HepG2 (cell line): ENCODE results near the gene UGT2B15. TPM values are rescaled to one million over a fixed set of nuclear protein-coding genes. Genes with fewer than 3 reads are reported as not detected.

Experiments used
- CREM ChIP-seq, 2 experiments: sonication (generic) in 1 of 2; formaldehyde crosslinking in 1 of 2; IDR thresholded peaks; 2 replicates each; pipeline versions ENCODE4 v1.4.0 to v1.6.1; 2016 to 2020; ENCODE audit warnings: antibody characterized with exemption in 1 of 2, mild to moderate bottlenecking in 1 of 2, missing genetic modification reagents in 1 of 2
- FOXJ3 ChIP-seq: sonication (generic); formaldehyde crosslinking; IDR thresholded peaks from 2 replicates; pipeline ENCODE4 v1.4.0; 2020; ENCODE audit warnings: missing genetic modification reagents, mild to moderate bottlenecking, borderline replicate concordance
- GATA4 ChIP-seq: sonication (generic); IDR thresholded peaks from 2 replicates; pipeline ENCODE4 v1.6.1; 2016; ENCODE audit warnings: antibody characterized with exemption, low read depth, borderline replicate concordance
- GATAD2A ChIP-seq: IDR thresholded peaks from 2 replicates; pipeline ENCODE4 v1.6.1; 2016
- HNRNPUL1 ChIP-seq: fragments of 200-400 bp; formaldehyde crosslinking; IDR thresholded peaks from 2 replicates; pipeline ENCODE4 v1.6.1; 2017; ENCODE audit warnings: low read depth, mild to moderate bottlenecking, low read length, moderate library complexity
- KMT2A ChIP-seq: sonication (generic); formaldehyde crosslinking; IDR thresholded peaks from 2 replicates; pipeline ENCODE4 v1.4.0; 2020; ENCODE audit warnings: missing genetic modification reagents
- ONECUT2 ChIP-seq: sonication (generic); formaldehyde crosslinking; IDR thresholded peaks from 2 replicates; pipeline ENCODE4 v1.4.0; 2020; ENCODE audit warnings: missing genetic modification reagents
- PHF5A ChIP-seq: IDR thresholded peaks from one replicate; pipeline ENCODE4 v1.6.1; 2018; ENCODE audit warnings: low read depth, missing genetic modification reagents; ENCODE audit not compliant: unreplicated experiment
- RCOR2 ChIP-seq: IDR thresholded peaks from 2 replicates; pipeline ENCODE4 v1.6.1; 2016; ENCODE audit warnings: missing biosample characterization, missing genetic modification reagents
- RFX3 ChIP-seq: IDR thresholded peaks from 2 replicates; pipeline ENCODE4 v1.6.1; 2016; ENCODE audit warnings: missing biosample characterization, missing genetic modification reagents
- SP5 ChIP-seq: IDR thresholded peaks from 2 replicates; pipeline ENCODE4 v1.6.1; 2016; ENCODE audit warnings: low read depth, borderline replicate concordance
- STAT5B ChIP-seq: sonication (generic); formaldehyde crosslinking; IDR thresholded peaks from 2 replicates; pipeline ENCODE4 v1.4.0; 2020; ENCODE audit warnings: missing genetic modification reagents
- TBX2 ChIP-seq: sonication (generic); formaldehyde crosslinking; IDR thresholded peaks from 2 replicates; pipeline ENCODE4 v1.5.0; 2020; ENCODE audit warnings: missing genetic modification reagents, mild to moderate bottlenecking, borderline replicate concordance
- THAP11 ChIP-seq: IDR thresholded peaks from 2 replicates; pipeline ENCODE4 v1.6.1; 2016; ENCODE audit warnings: missing biosample characterization, missing genetic modification reagents
- ZNF124 ChIP-seq: sonication (generic); formaldehyde crosslinking; IDR thresholded peaks from 2 replicates; pipeline ENCODE4 v1.4.0; 2020; ENCODE audit warnings: missing genetic modification reagents
- ZNF549 ChIP-seq: sonication (generic); formaldehyde crosslinking; IDR thresholded peaks from 2 replicates; pipeline ENCODE4 v1.5.0; 2020; ENCODE audit warnings: missing genetic modification reagents
- ZNF709 ChIP-seq: sonication (generic); formaldehyde crosslinking; IDR thresholded peaks from 2 replicates; pipeline ENCODE4 v1.5.0; 2020; ENCODE audit warnings: mild to moderate bottlenecking, missing genetic modification reagents
- ZNF790 ChIP-seq: sonication (generic); formaldehyde crosslinking; IDR thresholded peaks from 2 replicates; pipeline ENCODE4 v1.8.0; 2022; ENCODE audit warnings: missing genetic modification reagents, mild to moderate bottlenecking, borderline replicate concordance
- polyA plus RNA-seq, 8 experiments: library from polyadenylated mRNA; depleted of rRNA in 3 of 8; stranded (reverse) in 7 of 8; unstranded in 1 of 8; fragments of >200 nt; fragmentation: Illumina TruSeq in 4 of 8; extraction: Trizol in 4 of 8; gene quantifications; 2 replicates each; pipeline versions ENCODE4 v1.2.1 to v1.2.3, GENCODE V29; 2011 to 2016; ENCODE audit warnings: low read depth in 4 of 8, missing spikeins in 1 of 8, mixed read lengths in 1 of 8; ENCODE audit not compliant: insufficient read depth in 1 of 8
- total RNA-seq, 5 experiments: library from RNA; depleted of rRNA; stranded (reverse); fragments of >200 nt; fragmentation: Illumina TruSeq; extraction: Trizol; gene quantifications; 2 replicates each; pipeline ENCODE4 v1.2.3, GENCODE V29; 2016; ENCODE audit warnings: low read depth in 1 of 5
- TF ChIP-seq, protein P1 (sequence below), 2 experiments: IDR thresholded peaks; 2 replicates each; pipeline ENCODE4 v1.6.1; 2011 to 2012; ENCODE audit warnings: low read length in 2 of 2, borderline replicate concordance in 1 of 2, low read depth in 1 of 2, mild to moderate bottlenecking in 1 of 2, moderate library complexity in 1 of 2
- TF ChIP-seq, protein P2 (sequence below): sonication (generic); IDR thresholded peaks from 2 replicates; pipeline ENCODE4 v1.6.1; 2016; ENCODE audit warnings: low read depth, borderline replicate concordance
- TF ChIP-seq, protein P3 (sequence below): sonication (generic); formaldehyde crosslinking; IDR thresholded peaks from 2 replicates; pipeline ENCODE4 v1.4.0; 2020; ENCODE audit warnings: missing genetic modification reagents, mild to moderate bottlenecking, borderline replicate concordance
- TF ChIP-seq, protein P4 (sequence below): sonication (generic); formaldehyde crosslinking; IDR thresholded peaks from 2 replicates; pipeline ENCODE4 v1.5.0; 2020; ENCODE audit warnings: mild to moderate bottlenecking, low read depth, missing genetic modification reagents, borderline replicate concordance
- TF ChIP-seq, protein P5 (sequence below): sonication (generic); formaldehyde crosslinking; IDR thresholded peaks from 2 replicates; pipeline ENCODE4 v1.5.0; 2020; ENCODE audit warnings: mild to moderate bottlenecking, missing genetic modification reagents

The UGT2B15 gene
- total and polyA plus RNA-seq, 2 of the 13 experiments (the other 11 are each of a cell fraction or from before 2014, with no cell fraction given): 0.04 to 0.11 TPM

DNA sequence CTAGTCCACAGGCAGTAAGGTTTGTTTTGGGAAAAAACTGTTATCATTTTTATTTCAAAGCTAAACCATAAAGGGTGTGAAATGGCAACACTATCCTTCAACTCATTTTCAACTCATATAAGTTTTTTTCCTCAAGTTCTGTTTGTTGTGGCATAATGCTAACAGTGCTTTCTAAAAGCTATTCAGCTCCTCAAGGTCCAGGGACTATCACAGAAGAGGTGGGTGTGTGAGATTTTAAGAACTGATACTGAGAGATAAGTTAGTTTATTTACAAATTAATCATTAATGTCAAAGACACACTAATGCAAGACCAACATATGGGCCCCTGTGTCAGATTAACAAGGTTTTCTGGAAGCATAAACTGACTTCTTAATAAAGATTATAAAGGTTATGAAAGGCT is 11.8 kb downstream of the UGT2B15 start (continued):
- TF ChIP-seq RFX3 (CRISPR knock-in tag) (no peak), RCOR2 (CRISPR knock-in tag) (0 out of 2 replicates have a peak, but pooled peaks have one; percentile 20), SP5 (peak; percentile 45; the same call in 1 of the 2 replicates), CREM (IDR thresholded peaks at IDR 0.05) (peak; percentile 74), CREM (CRISPR knock-in tag; IDR thresholded peaks at IDR 0.05) (no peak), PHF5A (no peak), GATAD2A (CRISPR knock-in tag) (peak; percentile 73), ZNF124 (CRISPR knock-in tag) (no peak), THAP11 (CRISPR knock-in tag) (no peak), TBX2 (CRISPR knock-in tag) (no peak), FOXJ3 (CRISPR knock-in tag) (no peak), HNRNPUL1 (peak; percentile 86; the same call in 1 of the 2 replicates), STAT5B (CRISPR knock-in tag) (no peak), ZNF709 (CRISPR knock-in tag) (no peak), GATA4 (peak; percentile 88; the same call in 1 of the 2 replicates), ZNF549 (CRISPR knock-in tag) (no peak), KMT2A (CRISPR knock-in tag) (no peak), ZNF790 (CRISPR knock-in tag) (no peak), ONECUT2 (CRISPR knock-in tag) (no peak)
- TF ChIP-seq, protein P1, sequence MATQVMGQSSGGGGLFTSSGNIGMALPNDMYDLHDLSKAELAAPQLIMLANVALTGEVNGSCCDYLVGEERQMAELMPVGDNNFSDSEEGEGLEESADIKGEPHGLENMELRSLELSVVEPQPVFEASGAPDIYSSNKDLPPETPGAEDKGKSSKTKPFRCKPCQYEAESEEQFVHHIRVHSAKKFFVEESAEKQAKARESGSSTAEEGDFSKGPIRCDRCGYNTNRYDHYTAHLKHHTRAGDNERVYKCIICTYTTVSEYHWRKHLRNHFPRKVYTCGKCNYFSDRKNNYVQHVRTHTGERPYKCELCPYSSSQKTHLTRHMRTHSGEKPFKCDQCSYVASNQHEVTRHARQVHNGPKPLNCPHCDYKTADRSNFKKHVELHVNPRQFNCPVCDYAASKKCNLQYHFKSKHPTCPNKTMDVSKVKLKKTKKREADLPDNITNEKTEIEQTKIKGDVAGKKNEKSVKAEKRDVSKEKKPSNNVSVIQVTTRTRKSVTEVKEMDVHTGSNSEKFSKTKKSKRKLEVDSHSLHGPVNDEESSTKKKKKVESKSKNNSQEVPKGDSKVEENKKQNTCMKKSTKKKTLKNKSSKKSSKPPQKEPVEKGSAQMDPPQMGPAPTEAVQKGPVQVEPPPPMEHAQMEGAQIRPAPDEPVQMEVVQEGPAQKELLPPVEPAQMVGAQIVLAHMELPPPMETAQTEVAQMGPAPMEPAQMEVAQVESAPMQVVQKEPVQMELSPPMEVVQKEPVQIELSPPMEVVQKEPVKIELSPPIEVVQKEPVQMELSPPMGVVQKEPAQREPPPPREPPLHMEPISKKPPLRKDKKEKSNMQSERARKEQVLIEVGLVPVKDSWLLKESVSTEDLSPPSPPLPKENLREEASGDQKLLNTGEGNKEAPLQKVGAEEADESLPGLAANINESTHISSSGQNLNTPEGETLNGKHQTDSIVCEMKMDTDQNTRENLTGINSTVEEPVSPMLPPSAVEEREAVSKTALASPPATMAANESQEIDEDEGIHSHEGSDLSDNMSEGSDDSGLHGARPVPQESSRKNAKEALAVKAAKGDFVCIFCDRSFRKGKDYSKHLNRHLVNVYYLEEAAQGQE (IDR thresholded peaks at IDR 0.05; ENCODE audit: borderline replicate concordance in 1 of 2, low read depth in 1 of 2, low read length in 2 of 2): no peak
- TF ChIP-seq, protein P2, sequence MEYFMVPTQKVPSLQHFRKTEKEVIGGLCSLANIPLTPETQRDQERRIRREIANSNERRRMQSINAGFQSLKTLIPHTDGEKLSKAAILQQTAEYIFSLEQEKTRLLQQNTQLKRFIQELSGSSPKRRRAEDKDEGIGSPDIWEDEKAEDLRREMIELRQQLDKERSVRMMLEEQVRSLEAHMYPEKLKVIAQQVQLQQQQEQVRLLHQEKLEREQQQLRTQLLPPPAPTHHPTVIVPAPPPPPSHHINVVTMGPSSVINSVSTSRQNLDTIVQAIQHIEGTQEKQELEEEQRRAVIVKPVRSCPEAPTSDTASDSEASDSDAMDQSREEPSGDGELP: no peak
- TF ChIP-seq, protein P3, sequence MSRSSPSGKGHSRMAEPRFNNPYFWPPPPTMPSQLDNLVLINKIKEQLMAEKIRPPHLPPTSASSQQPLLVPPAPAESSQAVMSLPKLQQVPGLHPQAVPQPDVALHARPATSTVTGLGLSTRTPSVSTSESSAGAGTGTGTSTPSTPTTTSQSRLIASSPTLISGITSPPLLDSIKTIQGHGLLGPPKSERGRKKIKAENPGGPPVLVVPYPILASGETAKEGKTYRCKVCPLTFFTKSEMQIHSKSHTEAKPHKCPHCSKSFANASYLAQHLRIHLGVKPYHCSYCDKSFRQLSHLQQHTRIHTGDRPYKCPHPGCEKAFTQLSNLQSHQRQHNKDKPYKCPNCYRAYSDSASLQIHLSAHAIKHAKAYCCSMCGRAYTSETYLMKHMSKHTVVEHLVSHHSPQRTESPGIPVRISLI (CRISPR knock-in tag): peak; percentile 68; the same call in 1 of the 2 replicates
- TF ChIP-seq, protein P4, sequence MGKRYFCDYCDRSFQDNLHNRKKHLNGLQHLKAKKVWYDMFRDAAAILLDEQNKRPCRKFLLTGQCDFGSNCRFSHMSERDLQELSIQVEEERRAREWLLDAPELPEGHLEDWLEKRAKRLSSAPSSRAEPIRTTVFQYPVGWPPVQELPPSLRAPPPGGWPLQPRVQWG (CRISPR knock-in tag): no peak
- TF ChIP-seq, protein P5, sequence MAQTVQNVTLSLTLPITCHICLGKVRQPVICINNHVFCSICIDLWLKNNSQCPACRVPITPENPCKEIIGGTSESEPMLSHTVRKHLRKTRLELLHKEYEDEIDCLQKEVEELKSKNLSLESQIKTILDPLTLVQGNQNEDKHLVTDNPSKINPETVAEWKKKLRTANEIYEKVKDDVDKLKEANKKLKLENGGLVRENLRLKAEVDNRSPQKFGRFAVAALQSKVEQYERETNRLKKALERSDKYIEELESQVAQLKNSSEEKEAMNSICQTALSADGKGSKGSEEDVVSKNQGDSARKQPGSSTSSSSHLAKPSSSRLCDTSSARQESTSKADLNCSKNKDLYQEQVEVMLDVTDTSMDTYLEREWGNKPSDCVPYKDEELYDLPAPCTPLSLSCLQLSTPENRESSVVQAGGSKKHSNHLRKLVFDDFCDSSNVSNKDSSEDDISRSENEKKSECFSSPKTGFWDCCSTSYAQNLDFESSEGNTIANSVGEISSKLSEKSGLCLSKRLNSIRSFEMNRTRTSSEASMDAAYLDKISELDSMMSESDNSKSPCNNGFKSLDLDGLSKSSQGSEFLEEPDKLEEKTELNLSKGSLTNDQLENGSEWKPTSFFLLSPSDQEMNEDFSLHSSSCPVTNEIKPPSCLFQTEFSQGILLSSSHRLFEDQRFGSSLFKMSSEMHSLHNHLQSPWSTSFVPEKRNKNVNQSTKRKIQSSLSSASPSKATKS (CRISPR knock-in tag): no peak
